HTR-8/SVneo (cell line): ENCODE measurements around the gene UGT1A3.

ENCODE experiments used
- DNase-seq: peaks from one replicate; pipeline ENCODE4 v3.0.0; 2011; ENCODE audit warnings: low spot score, mixed read lengths; ENCODE audit not compliant: insufficient read length
- FAIRE-seq: peaks from 2 replicates; lab custom pipeline; 2011; peaks lifted over from hg19 to GRCh38; lab: Jason Lieb, UNC

The UGT1A3 gene

GRCh38 chr2:233754872-233755611 lies 26.2 kb downstream of the UGT1A3 start:
- no peak for DNase-seq
- FAIRE-seq: no peak

GRCh38 chr2:233756429-233757081 lies 27.7 kb downstream of the UGT1A3 start:
- no peak for DNase-seq
- no peak for FAIRE-seq

GRCh38 chr2:233758141-233758540 lies 29.3 kb downstream of the UGT1A3 start:
- FAIRE-seq: no peak
- DNase-seq: no peak

- FAIRE-seq (no peak), DNase-seq (no peak)
These were observed 30.0 kb downstream of the UGT1A3 start for GRCh38 chr2:233758849-233759248.

- DNase-seq: no peak
- no peak for FAIRE-seq
These were observed 31.2 kb downstream of the UGT1A3 start, which contains the start of gene UGT1A1 for GRCh38 chr2:233760043-233760442. Gene UGT1A1, plus strand, starts transcription at chr2:233760270. Its CDS starts 18 bp downstream, at chr2:233760288.

- FAIRE-seq: no peak
- DNase-seq: no peak
These were observed 32.4 kb downstream of the UGT1A3 start for GRCh38 chr2:233761040-233761769.

GRCh38 chr2:233764264-233764663 lies 35.4 kb downstream of the UGT1A3 start:
- no peak for DNase-seq
- no peak for FAIRE-seq

- FAIRE-seq (no peak), DNase-seq (no peak)
These were observed 35.9 kb downstream of the UGT1A3 start for GRCh38 chr2:233764761-233765160.

- no peak for FAIRE-seq
- no peak for DNase-seq
These were observed 37.6 kb downstream of the UGT1A3 start for GRCh38 chr2:233766416-233766815.

GRCh38 chr2:233768076-233768475 lies 39.2 kb downstream of the UGT1A3 start:
- no peak for FAIRE-seq
- DNase-seq: no peak

- no peak for DNase-seq
- no peak for FAIRE-seq
These were observed 40.4 kb downstream of the UGT1A3 start for GRCh38 chr2:233769260-233769659.

- FAIRE-seq: no peak
- DNase-seq: no peak
These were observed 43.3 kb downstream of the UGT1A3 start for GRCh38 chr2:233772153-233772552.

- DNase-seq (no peak), FAIRE-seq (no peak)
These were observed 43.7 kb downstream of the UGT1A3 start for GRCh38 chr2:233772583-233772982.

- DNase-seq (no peak), FAIRE-seq (no peak)
These were observed 45.0 kb downstream of the UGT1A3 start for GRCh38 chr2:233773854-233774253.

- FAIRE-seq (no peak), DNase-seq (no peak)
These were observed 46.6 kb downstream of the UGT1A3 start for GRCh38 chr2:233775414-233775813.

GRCh38 chr2:233778030-233778429 lies 49.2 kb downstream of the UGT1A3 start, which contains the start of gene MROH2A:
Gene MROH2A, plus strand, starts transcription at chr2:233778330. Its CDS starts 1,029 bp downstream, at chr2:233779359.
- DNase-seq (no peak), FAIRE-seq (no peak)

- DNase-seq: no peak
- FAIRE-seq: no peak
These were observed 50.9 kb downstream of the UGT1A3 start for GRCh38 chr2:233779722-233780121.

GRCh38 chr2:233780771-233781170 lies 51.9 kb downstream of the UGT1A3 start:
- no peak for DNase-seq
- no peak for FAIRE-seq

GRCh38 chr2:233789554-233789953 lies 60.7 kb downstream of the UGT1A3 start:
- FAIRE-seq (no peak), DNase-seq (no peak)

GRCh38 chr2:233791151-233791882 lies 62.5 kb downstream of the UGT1A3 start:
- FAIRE-seq (no peak), DNase-seq (no peak)
